GM12878 (cell line): Measurements from ENCODE around the gene MRPS9.

ENCODE experiments used
- BMI1 ChIP-seq: fragments of 450-650 bp; IDR thresholded peaks from 2 replicates; pipeline ENCODE4 v1.6.1; 2016; ENCODE audit warnings: mild to moderate bottlenecking, moderate library complexity, borderline replicate concordance
- ETV6 ChIP-seq, 2 experiments: fragments of 450-650 bp in 1 of 2; IDR thresholded peaks in 1 of 2; conservative IDR thresholded peaks in 1 of 2; 2 replicates each; pipeline ENCODE4 v1.6.1; 2014; ENCODE audit warnings: antibody characterized with exemption in 1 of 2, borderline replicate concordance in 1 of 2, low read depth in 1 of 2, mild to moderate bottlenecking in 1 of 2, moderate library complexity in 1 of 2
- FOS ChIP-seq: IDR thresholded peaks from 3 replicates; pipeline ENCODE4 v1.6.1; 2011; ENCODE audit warnings: borderline replicate concordance; ENCODE audit not compliant: insufficient read length; ENCODE audit errors: extremely low read depth
- MTA2 ChIP-seq: fragments of 450-650 bp; IDR thresholded peaks from 2 replicates; pipeline ENCODE4 v1.6.1; 2016; ENCODE audit warnings: low read depth, mild to moderate bottlenecking, moderate library complexity
- NBN ChIP-seq: fragments of 450-650 bp; IDR thresholded peaks from 2 replicates; pipeline ENCODE4 v1.6.1; 2016
- PAX8 ChIP-seq: fragments of 450-650 bp; IDR thresholded peaks from 2 replicates; pipeline ENCODE4 v1.6.1; 2017; ENCODE audit warnings: mild to moderate bottlenecking, moderate library complexity
- POLR2AphosphoS5 ChIP-seq: IDR thresholded peaks from 2 replicates; pipeline ENCODE4 v1.6.1; 2011; ENCODE audit warnings: mild to moderate bottlenecking, low read length, inconsistent platforms
- RAD21 ChIP-seq: IDR thresholded peaks from 2 replicates; pipeline ENCODE4 v1.6.1; 2011; ENCODE audit warnings: mild to moderate bottlenecking, low read depth, low read length, moderate library complexity; ENCODE audit not compliant: insufficient read depth
- SRF ChIP-seq, 2 experiments: IDR thresholded peaks; 2 replicates each; pipeline ENCODE4 v1.6.1; 2011; ENCODE audit warnings: low read depth in 2 of 2, low read length in 2 of 2, mild to moderate bottlenecking in 1 of 2, moderate library complexity in 1 of 2
- TCF7 ChIP-seq: IDR thresholded peaks from 2 replicates; pipeline ENCODE4 v1.6.1; 2014; ENCODE audit warnings: antibody characterized with exemption, borderline replicate concordance
- TF ChIP-seq, protein P1 (sequence below), 3 experiments: IDR thresholded peaks in 2 of 3; conservative IDR thresholded peaks in 1 of 3; 2 replicates each; pipeline ENCODE4 v1.5.1; 2011; ENCODE audit warnings: low read depth in 3 of 3, low read length in 3 of 3, mild to moderate bottlenecking in 3 of 3, control low read depth in 2 of 3, moderate library complexity in 2 of 3, inconsistent platforms in 1 of 3, mixed read lengths in 1 of 3; ENCODE audit not compliant: control insufficient read depth in 2 of 3, insufficient read depth in 1 of 3; ENCODE audit errors: extremely low read depth in 1 of 3

DNA sequence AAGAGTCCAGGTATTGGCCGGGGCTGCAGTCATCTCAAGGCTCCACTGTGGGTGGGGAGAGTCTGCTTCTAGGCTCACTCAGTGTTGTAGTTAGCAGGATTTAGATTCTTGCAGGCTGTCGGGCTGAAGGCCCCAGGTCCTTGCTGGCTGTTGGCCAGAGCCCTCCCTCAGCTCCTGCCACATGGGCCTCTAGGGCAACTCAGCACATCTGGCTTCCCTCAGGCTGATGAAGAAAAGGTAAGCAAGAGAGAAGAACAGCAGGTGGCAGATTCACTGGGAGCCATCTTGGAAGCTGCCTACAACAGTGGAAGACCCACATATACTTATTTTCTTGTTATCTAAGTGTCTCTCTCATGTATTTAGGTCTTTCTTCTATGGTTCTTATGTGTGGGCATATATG is 4.3 kb downstream of the MRPS9 start:
- TF ChIP-seq, protein P1, sequence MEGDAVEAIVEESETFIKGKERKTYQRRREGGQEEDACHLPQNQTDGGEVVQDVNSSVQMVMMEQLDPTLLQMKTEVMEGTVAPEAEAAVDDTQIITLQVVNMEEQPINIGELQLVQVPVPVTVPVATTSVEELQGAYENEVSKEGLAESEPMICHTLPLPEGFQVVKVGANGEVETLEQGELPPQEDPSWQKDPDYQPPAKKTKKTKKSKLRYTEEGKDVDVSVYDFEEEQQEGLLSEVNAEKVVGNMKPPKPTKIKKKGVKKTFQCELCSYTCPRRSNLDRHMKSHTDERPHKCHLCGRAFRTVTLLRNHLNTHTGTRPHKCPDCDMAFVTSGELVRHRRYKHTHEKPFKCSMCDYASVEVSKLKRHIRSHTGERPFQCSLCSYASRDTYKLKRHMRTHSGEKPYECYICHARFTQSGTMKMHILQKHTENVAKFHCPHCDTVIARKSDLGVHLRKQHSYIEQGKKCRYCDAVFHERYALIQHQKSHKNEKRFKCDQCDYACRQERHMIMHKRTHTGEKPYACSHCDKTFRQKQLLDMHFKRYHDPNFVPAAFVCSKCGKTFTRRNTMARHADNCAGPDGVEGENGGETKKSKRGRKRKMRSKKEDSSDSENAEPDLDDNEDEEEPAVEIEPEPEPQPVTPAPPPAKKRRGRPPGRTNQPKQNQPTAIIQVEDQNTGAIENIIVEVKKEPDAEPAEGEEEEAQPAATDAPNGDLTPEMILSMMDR (IDR thresholded peaks at IDR 0.05 in 2 of 3, conservative IDR thresholded peaks at IDR 0.05 in 1 of 3; ENCODE audit: control insufficient read depth in 2 of 3, extremely low read depth in 1 of 3, insufficient read depth in 1 of 3, low read depth in 3 of 3, low read length in 3 of 3) = no peak
- no peak for TF ChIP-seq MTA2
- no peak for TF ChIP-seq NBN
- no peak for TF ChIP-seq RAD21
- TF ChIP-seq ETV6 (conservative IDR thresholded peaks at IDR 0.05 in 1 of 2, IDR thresholded peaks at IDR 0.05 in 1 of 2; ENCODE audit: borderline replicate concordance in 1 of 2, low read depth in 1 of 2) = no peak
- no peak for TF ChIP-seq FOS
- TF ChIP-seq POLR2AphosphoS5 = no peak
- TF ChIP-seq SRF (IDR thresholded peaks at IDR 0.05; ENCODE audit: low read depth in 2 of 2, low read length in 2 of 2) = no peak
- no peak for TF ChIP-seq TCF7
- no peak for TF ChIP-seq PAX8
- no peak for TF ChIP-seq BMI1
